Stomach (tissue), 9 donors: ENCODE results near the gene TNNI2. TPM values are rescaled to one million over a fixed set of nuclear protein-coding genes. Genes with fewer than 3 reads are reported as not detected.
A peak's percentile ranks its signal among the peaks of the same experiment; 100 is the strongest.

Experiments used
- DNase-seq, 2 donors: peaks; one replicate each; pipeline versions ENCODE4 v3.0.0 to v3.0.0-alpha.2; 2013 to 2019
- H3K27ac ChIP-seq, 5 donors: fragments of 200-600 bp in 4 of 5; sonication (generic) in 4 of 5; one replicate each; pipeline ENCODE4 v1.5.1; 2013 to 2019; ENCODE audit warnings: mild to moderate bottlenecking in 1 of 5, moderate library complexity in 1 of 5
- H3K27me3 ChIP-seq, 3 donors: fragments of 200-600 bp; sonication (generic); one replicate each; pipeline ENCODE4 v1.5.1; 2017 to 2019; ENCODE audit warnings: mixed run types in 1 of 3
- H3K36me3 ChIP-seq, 4 donors: fragments of 200-600 bp; sonication (generic); 1 replicate in 3 of 4; 2 replicates in 1 of 4; pipeline ENCODE4 v1.5.1; 2016 to 2019
- H3K4me1 ChIP-seq, 4 donors: fragments of 200-600 bp; sonication (generic); one replicate each; pipeline ENCODE4 v1.5.1; 2016 to 2019
- H3K4me3 ChIP-seq, 4 donors: fragments of 200-600 bp; sonication (generic) in 3 of 4; one replicate each; pipeline ENCODE4 v1.5.1; 2016 to 2019; ENCODE audit warnings: mild to moderate bottlenecking in 1 of 4
- H3K9me3 ChIP-seq, 4 donors: fragments of 200-600 bp; sonication (generic); one replicate each; pipeline ENCODE4 v1.5.1; 2016 to 2019
- CTCF ChIP-seq, 7 experiments: fragments of 450-650 bp in 4 of 7; fragments of 200-600 bp in 3 of 7; sonication (generic) in 3 of 7; IDR thresholded peaks; one replicate each; pipeline ENCODE4 v1.5.1; 2016 to 2019; ENCODE audit warnings: antibody characterized with exemption in 7 of 7, control low read depth in 2 of 7, mild to moderate bottlenecking in 1 of 7
- EP300 ChIP-seq: sonication (generic); formaldehyde crosslinking; IDR thresholded peaks from one replicate; pipeline ENCODE4 v1.6.1; 2017; ENCODE audit warnings: antibody characterized with exemption
- POLR2A ChIP-seq, 4 donors: fragments of 450-650 bp; IDR thresholded peaks; one replicate each; pipeline ENCODE4 v1.6.1; 2016; ENCODE audit warnings: antibody characterized with exemption in 4 of 4, control low read depth in 2 of 4, mild to moderate bottlenecking in 1 of 4, moderate library complexity in 1 of 4
- POLR2AphosphoS5 ChIP-seq, 3 donors: sonication (generic); formaldehyde crosslinking; IDR thresholded peaks; one replicate each; pipeline ENCODE4 v1.6.1; 2016; ENCODE audit warnings: antibody characterized with exemption in 3 of 3
- WGBS, 5 donors: extraction: QIAGEN DNeasy Blood & Tissue Kit in 3 of 5; methylation state at CpG; one replicate each; pipeline versions ENCODE4 v1.1.5 to v1.1.7; 2013 to 2018; 5-methylcytosine and 5-hydroxymethylcytosine counted together
- intact Hi-C: fragments of 100-400 bp; cut with DNase I; formaldehyde crosslinking; loops from one replicate; pipeline ENCODE4 v1.15.1; 2023; ENCODE audit warnings: low total_unique reads
- polyA plus RNA-seq, 3 donors: library from polyadenylated mRNA; stranded (reverse); fragments of 200-250 nt; gene quantifications; one replicate each; pipeline ENCODE4 v1.2.3, GENCODE V29; 2013
- total RNA-seq, 5 donors: library from RNA; depleted of rRNA; stranded (reverse); fragments of >200 nt; gene quantifications; one replicate each; pipeline versions ENCODE4 v1.1.0 to v1.2.3, GENCODE V29; 2014 to 2016
- donor health status: healthy with polysubstance abuse.
- donor health status: Bipolar disorder and iron deficiency.
- donor health status: healthy.

TNNI2 gene
- total and polyA plus RNA-seq, 8 donors: 0.93 to 23.4 (median 12.1) TPM; not detected in 4

GRCh38 chr11:1852877-1853276 is 14.1 kb downstream of the TNNI2 start, which contains the start of gene LSP1:
TSS of gene LSP1 (plus strand) at chr11:1853084. CDS start at chr11:1853145, 61 bp downstream.
- Histone ChIP-seq H3K4me1 (peaks cover 0 to 66% (median 7%) of the 10 kb centered on the region in 4 donors), H3K4me3 (peak within 1 kb of the TSS; percentile 25 to 45 (median 39)), H3K9me3 (no peaks in the 10 kb centered on the region), H3K27me3 (no peaks in the 10 kb centered on the region), H3K36me3 (no peaks in the 10 kb centered on the region), H3K27ac (peak within 1 kb of the TSS in 4 of 5 donors; percentile 27 to 80 (median 60))
- TF ChIP-seq POLR2AphosphoS5 (IDR thresholded peaks at IDR 0.05): no peak
- TF ChIP-seq CTCF (IDR thresholded peaks at IDR 0.05): no peak
- TF ChIP-seq POLR2A (IDR thresholded peaks at IDR 0.05): no peak
- TF ChIP-seq EP300: no peak
- intact Hi-C loops: no loop called here
- DNase-seq: peak; percentile 57 to 75
- WGBS, 5 donors: 63 to 82% (median 72%) methylated on average over 18 of the region's 18 CpGs

GRCh38 chr11:1853376-1854131 is 14.8 kb downstream of the TNNI2 start:
- no peak for TF ChIP-seq CTCF (IDR thresholded peaks at IDR 0.05)
- peaks cover 0 to 66% (median 9%) of the 10 kb centered on the region in 4 donors for H3K4me1 ChIP-seq
- no peaks in the 10 kb centered on the region for H3K27me3 ChIP-seq
- 74 to 79% (median 78%) methylated on average over 18 to 19 of the region's 19 CpGs for WGBS, 5 donors
- no peak for DNase-seq
- peak overlapping the region; percentile 25 to 45 (median 39) for H3K4me3 ChIP-seq
- H3K27ac ChIP-seq: peak overlapping the region in 4 of 5 donors; percentile 27 to 80 (median 60)
- no peaks in the 10 kb centered on the region for H3K36me3 ChIP-seq
- intact Hi-C loops: no loop called here
- no peaks in the 10 kb centered on the region for H3K9me3 ChIP-seq

- peak overlapping the region in 2 of 5 donors; percentile 79 to 80 for H3K27ac ChIP-seq
- peak overlapping the region; percentile 25 to 45 (median 39) for H3K4me3 ChIP-seq
- no peaks in the 10 kb centered on the region for H3K27me3 ChIP-seq
- TF ChIP-seq POLR2A (IDR thresholded peaks at IDR 0.05): no peak
- no peak for TF ChIP-seq EP300
- TF ChIP-seq POLR2AphosphoS5 (IDR thresholded peaks at IDR 0.05): no peak
- TF ChIP-seq CTCF (IDR thresholded peaks at IDR 0.05): no peak
- H3K4me1 ChIP-seq: peaks cover 0 to 61% (median 9%) of the 10 kb centered on the region in 4 donors
- DNase-seq: no peak
- 70 to 82% (median 76%) methylated on average over 15 to 27 of the region's 27 CpGs for WGBS, 5 donors
- intact Hi-C loops: no loop called here
- no peaks in the 10 kb centered on the region for H3K36me3 ChIP-seq
- no peaks in the 10 kb centered on the region for H3K9me3 ChIP-seq
Observed at GRCh38 chr11:1854132-1854948, 15.6 kb downstream of the TNNI2 start.
